HepG2 (cell line): ENCODE results near the gene MMS19.

ENCODE experiments used
- DPF2 ChIP-seq: sonication (generic); formaldehyde crosslinking; IDR thresholded peaks from 2 replicates; pipeline ENCODE4 v1.4.0; 2020; ENCODE audit warnings: mild to moderate bottlenecking, low read depth, missing genetic modification reagents, borderline replicate concordance
- EZH2 ChIP-seq: conservative IDR thresholded peaks from 2 replicates; pipeline ENCODE4 v1.6.1; 2012; ENCODE audit warnings: mild to moderate bottlenecking, low read depth, low read length, moderate library complexity
- PAX8 ChIP-seq: sonication (generic); formaldehyde crosslinking; IDR thresholded peaks from 2 replicates; pipeline ENCODE4 v1.8.0; 2022; ENCODE audit warnings: mild to moderate bottlenecking, missing genetic modification reagents, borderline replicate concordance
- TOE1 ChIP-seq: sonication (generic); formaldehyde crosslinking; IDR thresholded peaks from 2 replicates; pipeline ENCODE4 v1.4.0; 2020; ENCODE audit warnings: mild to moderate bottlenecking, missing genetic modification reagents
- ZKSCAN8 ChIP-seq: IDR thresholded peaks from 2 replicates; pipeline ENCODE4 v1.6.1; 2016; ENCODE audit warnings: borderline replicate concordance, missing genetic modification reagents, missing compliant biosample characterization
- ZNF224 ChIP-seq: sonication (generic); formaldehyde crosslinking; IDR thresholded peaks from 2 replicates; pipeline ENCODE4 v1.5.0; 2020; ENCODE audit warnings: mild to moderate bottlenecking, missing genetic modification reagents
- ZNF251 ChIP-seq: sonication (generic); formaldehyde crosslinking; IDR thresholded peaks from 2 replicates; pipeline ENCODE4 v1.9.0; 2021; ENCODE audit warnings: mild to moderate bottlenecking, missing genetic modification reagents
- ZSCAN21 ChIP-seq: sonication (generic); formaldehyde crosslinking; IDR thresholded peaks from 2 replicates; pipeline ENCODE4 v1.8.0; 2022; ENCODE audit warnings: mild to moderate bottlenecking, missing genetic modification reagents, moderate library complexity, borderline replicate concordance

DNA sequence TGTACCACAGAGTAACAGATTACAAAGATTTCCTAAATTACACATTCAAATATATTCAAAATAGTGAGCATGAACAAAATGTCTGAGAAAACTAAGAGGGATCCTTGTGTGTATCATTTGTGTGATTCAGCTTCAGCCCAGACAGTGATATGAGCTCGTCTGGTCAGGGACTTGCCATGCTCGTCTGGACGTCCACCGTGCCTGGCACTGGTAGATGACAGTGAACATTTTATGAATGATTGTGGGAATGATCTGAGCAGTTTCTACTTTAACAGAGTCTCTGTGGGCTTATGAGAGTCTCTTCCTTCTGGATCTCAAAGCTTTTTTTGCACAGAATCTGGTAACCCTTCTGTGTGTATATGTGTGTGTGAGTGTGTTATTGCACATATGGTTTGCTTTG lies 40.2 kb upstream of the MMS19 start:
- TF ChIP-seq PAX8 (CRISPR knock-in tag): no peak
- no peak for TF ChIP-seq TOE1
- TF ChIP-seq DPF2 (CRISPR knock-in tag): no peak
- no peak for TF ChIP-seq ZNF224
- TF ChIP-seq EZH2: no peak
- TF ChIP-seq ZNF251 (CRISPR knock-in tag): no peak
- TF ChIP-seq ZKSCAN8 (CRISPR knock-in tag): no peak
- no peak for TF ChIP-seq ZSCAN21
